HG03439 (cell line): Measurements from ENCODE around the gene QRICH2.
"Not testable (repeated sequence)": the region's sequence is repeated elsewhere in the genome, so short reads cannot be mapped to it uniquely, and the experiment has no call there.

Source experiments
- ATAC-seq: cut with Tn5 transposase; IDR thresholded peaks from one replicate; pipeline ENCODE4 v1.9.1; 2021; ENCODE audit warnings: mild to moderate bottlenecking, moderate library complexity; ENCODE audit not compliant: unreplicated experiment

The QRICH2 gene

GRCh38 chr17:76327696-76328095 lies 19.6 kb upstream of the QRICH2 start:
- no peak for ATAC-seq

GRCh38 chr17:76326306-76326705 lies 18.2 kb upstream of the QRICH2 start:
- no peak for ATAC-seq

GRCh38 chr17:76318586-76318985 lies 10.5 kb upstream of the QRICH2 start:
- ATAC-seq: no peak

- ATAC-seq: no peak
These were observed 9.5 kb upstream of the QRICH2 start for GRCh38 chr17:76317535-76317934.

GRCh38 chr17:76314392-76315227 lies 6.5 kb upstream of the QRICH2 start:
- ATAC-seq: no peak

GRCh38 chr17:76312735-76313134 lies 4.7 kb upstream of the QRICH2 start:
- ATAC-seq: no peak

- ATAC-seq: no peak
These were observed 1.4 kb upstream of the QRICH2 start for GRCh38 chr17:76309461-76309860.

- ATAC-seq: no peak
These were observed 644 bp downstream of the QRICH2 start for GRCh38 chr17:76307299-76307965.

- not testable (repeated sequence) for ATAC-seq
These were observed 3.0 kb downstream of the QRICH2 start for GRCh38 chr17:76305135-76305454.

GRCh38 chr17:76304226-76305134 lies 3.6 kb downstream of the QRICH2 start:
- ATAC-seq: no peak

GRCh38 chr17:76297436-76297835 lies 10.6 kb downstream of the QRICH2 start:
- ATAC-seq: no peak

- no peak for ATAC-seq
These were observed 11.2 kb downstream of the QRICH2 start for GRCh38 chr17:76296889-76297288.

GRCh38 chr17:76296186-76296585 lies 11.9 kb downstream of the QRICH2 start:
- no peak for ATAC-seq

- no peak for ATAC-seq
These were observed 15.0 kb downstream of the QRICH2 start for GRCh38 chr17:76293106-76293505.

- no peak for ATAC-seq
These were observed 15.5 kb downstream of the QRICH2 start for GRCh38 chr17:76292567-76292966.

- ATAC-seq: no peak
These were observed 26.3 kb downstream of the QRICH2 start for GRCh38 chr17:76281573-76282371.

GRCh38 chr17:76280650-76281049 lies 27.4 kb downstream of the QRICH2 start:
- no peak for ATAC-seq

- no peak for ATAC-seq
These were observed 28.3 kb downstream of the QRICH2 start for GRCh38 chr17:76279742-76280287.

- ATAC-seq: peak; percentile 45
These were observed 28.9 kb downstream of the QRICH2 start for GRCh38 chr17:76278952-76279741.
